Uterus (tissue), 4 donors: ENCODE measurements around the gene POU2F1. TPM values are rescaled to one million over a fixed set of nuclear protein-coding genes. Genes with fewer than 3 reads are reported as not detected.

Experiments
- DNase-seq, 2 donors: peaks; one replicate each; pipeline ENCODE4 v3.0.0-alpha.2; 2019 to 2020
- H3K27ac ChIP-seq, 2 donors: fragments of 200-600 bp; sonication (generic); 1 replicate in 1 of 2; 2 replicates in 1 of 2; pipeline ENCODE4 v1.5.1; 2016 to 2018
- H3K27me3 ChIP-seq, 2 donors: fragments of 200-600 bp; sonication (generic); one replicate each; pipeline ENCODE4 v1.5.1; 2018 to 2019; ENCODE audit warnings: control low read depth in 1 of 2
- H3K36me3 ChIP-seq, 2 donors: fragments of 200-600 bp; sonication (generic); one replicate each; pipeline ENCODE4 v1.5.1; 2019; ENCODE audit warnings: control low read depth in 1 of 2
- H3K4me1 ChIP-seq, 2 donors: fragments of 200-600 bp; sonication (generic); one replicate each; pipeline ENCODE4 v1.5.1; 2018 to 2019; ENCODE audit warnings: control low read depth in 1 of 2
- H3K4me3 ChIP-seq, 2 donors: fragments of 200-600 bp; sonication (generic); 1 replicate in 1 of 2; 2 replicates in 1 of 2; pipeline ENCODE4 v1.5.1; 2018 to 2019; ENCODE audit warnings: mild to moderate bottlenecking in 1 of 2
- H3K9me3 ChIP-seq, 2 donors: fragments of 200-600 bp; sonication (generic); one replicate each; pipeline ENCODE4 v1.5.1; 2019; ENCODE audit warnings: control low read depth in 1 of 2
- CTCF ChIP-seq, 4 experiments: fragments of 200-600 bp in 2 of 4; fragments of 450-650 bp in 2 of 4; sonication (generic) in 2 of 4; IDR thresholded peaks; one replicate each; pipeline ENCODE4 v1.5.1; 2016 to 2019; ENCODE audit warnings: antibody characterized with exemption in 4 of 4, mild to moderate bottlenecking in 2 of 4, moderate library complexity in 1 of 4
- POLR2A ChIP-seq, 2 donors: fragments of 450-650 bp; IDR thresholded peaks; one replicate each; pipeline ENCODE4 v1.6.1; 2016; ENCODE audit warnings: antibody characterized with exemption in 2 of 2, mild to moderate bottlenecking in 1 of 2, moderate library complexity in 1 of 2
- intact Hi-C: fragments of 100-400 bp; cut with DNase I; formaldehyde crosslinking; loops from one replicate; pipeline ENCODE4 v1.15.1; 2023; ENCODE audit warnings: low total_unique reads
- total RNA-seq, 4 donors: library from RNA; depleted of rRNA in 3 of 4; stranded (reverse); fragments of >200 nt in 3 of 4; gene quantifications; one replicate each; pipeline versions ENCODE4 v1.1.0 to v1.2.4, GENCODE V29; 2014 to 2023
- donor health status: DM: yes; HTN: yes; CAD: no.

Gene POU2F1
- total RNA-seq, 4 donors from 2014 or later, result 9.7 to 50.8 (median 32.2) TPM

DNA sequence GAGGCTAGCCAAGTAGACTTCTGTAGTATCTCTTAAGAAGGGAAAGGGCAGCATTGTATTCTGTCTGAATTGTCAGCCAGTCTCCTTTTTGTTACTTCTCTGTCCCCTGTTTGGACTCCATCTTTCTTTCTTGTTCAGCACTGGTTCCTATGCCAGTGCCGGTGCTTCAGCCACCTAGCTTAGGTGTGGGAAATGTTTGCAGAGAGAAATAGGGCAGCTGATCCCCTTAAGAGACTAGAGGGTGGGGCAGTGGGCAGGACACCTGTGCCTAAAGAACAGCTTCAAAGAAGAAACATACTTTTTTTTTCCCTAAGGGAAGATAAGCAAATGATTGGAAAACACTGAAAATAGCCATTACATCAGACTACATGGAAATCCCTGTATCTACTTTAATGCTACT is 113.0 kb downstream of the POU2F1 start:
- Histone ChIP-seq H3K27ac (no peak overlapping the region), H3K36me3 (no peaks in the 10 kb centered on the region), H3K4me3 (no peak overlapping the region), H3K4me1 (no peaks in the 10 kb centered on the region), H3K27me3 (no peaks in the 10 kb centered on the region), H3K9me3 (no peaks in the 10 kb centered on the region)
- no peak for DNase-seq
- TF ChIP-seq CTCF (IDR thresholded peaks at IDR 0.05) (no peak), POLR2A (IDR thresholded peaks at IDR 0.05) (no peak)
- intact Hi-C loops, result no loop called here

DNA sequence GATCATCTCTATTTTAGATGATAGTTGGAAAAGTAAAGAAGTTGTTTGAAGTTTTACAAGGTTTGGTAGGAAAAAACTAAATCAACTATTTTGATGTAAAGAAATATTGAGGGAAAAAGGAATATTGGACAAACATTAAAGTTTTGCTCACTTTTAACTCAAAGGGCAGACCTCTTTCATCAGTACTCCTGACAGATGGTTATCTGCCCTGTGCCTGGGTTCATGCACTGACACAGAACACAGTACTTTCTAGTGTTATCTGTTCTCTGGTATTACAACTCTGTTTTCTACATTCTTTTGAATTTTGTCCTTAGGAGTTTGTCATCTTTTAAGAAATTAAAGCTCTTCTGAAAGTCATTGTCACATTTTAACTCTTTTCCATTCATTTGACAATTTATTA is 118.7 kb downstream of the POU2F1 start:
- Histone ChIP-seq H3K36me3 (no peaks in the 10 kb centered on the region), H3K27ac (no peak overlapping the region), H3K4me3 (no peak overlapping the region), H3K9me3 (no peaks in the 10 kb centered on the region), H3K4me1 (no peaks in the 10 kb centered on the region), H3K27me3 (no peaks in the 10 kb centered on the region)
- DNase-seq, result no peak
- intact Hi-C loops, result no loop called here
- TF ChIP-seq CTCF (IDR thresholded peaks at IDR 0.05), result no peak
- no peak for TF ChIP-seq POLR2A (IDR thresholded peaks at IDR 0.05)

DNA sequence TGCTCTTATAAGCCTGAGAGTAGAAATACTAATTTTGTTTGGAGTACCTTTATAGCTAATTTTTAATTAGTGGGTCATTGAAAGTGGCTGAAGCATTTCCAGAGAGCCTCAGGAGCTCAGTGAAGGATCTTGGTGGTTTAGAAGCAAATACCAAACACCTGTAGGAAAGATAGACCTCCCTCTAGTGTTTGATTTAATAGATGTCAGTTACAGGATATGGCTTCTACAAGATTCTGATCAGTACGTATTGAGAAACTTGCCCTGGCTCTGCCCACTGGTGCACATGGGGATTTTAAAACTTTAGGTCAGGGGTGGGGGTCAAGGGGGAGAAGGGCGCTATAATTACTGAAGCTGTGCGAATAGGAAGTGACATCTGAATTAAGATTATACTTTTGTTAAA is 122.2 kb downstream of the POU2F1 start:
- H3K36me3 ChIP-seq, result no peaks in the 10 kb centered on the region
- H3K27ac ChIP-seq, result no peak overlapping the region
- H3K27me3 ChIP-seq, result no peaks in the 10 kb centered on the region
- TF ChIP-seq POLR2A (IDR thresholded peaks at IDR 0.05) (no peak), CTCF (IDR thresholded peaks at IDR 0.05) (no peak)
- no peak for DNase-seq
- intact Hi-C loops, result no loop called here
- H3K4me3 ChIP-seq, result no peak overlapping the region
- H3K9me3 ChIP-seq, result no peaks in the 10 kb centered on the region
- H3K4me1 ChIP-seq, result no peaks in the 10 kb centered on the region

DNA sequence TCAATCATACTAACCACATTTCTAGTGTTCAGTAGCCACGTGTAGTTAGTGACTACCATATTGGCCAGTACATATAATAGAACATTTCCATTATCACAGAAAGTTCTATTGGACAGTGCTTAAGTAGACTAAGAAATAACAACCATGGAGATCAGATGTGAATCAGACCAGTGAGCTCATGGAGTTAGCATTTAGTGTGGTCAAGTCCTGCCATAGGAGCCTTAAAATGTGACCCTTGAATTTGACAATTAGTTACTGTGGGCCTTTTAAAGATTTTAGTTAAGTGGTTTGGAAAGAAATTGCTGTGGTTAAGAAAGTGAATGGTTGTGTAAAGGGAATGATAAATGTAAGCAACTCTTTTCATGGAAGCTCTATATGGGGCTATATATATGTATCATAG is 123.4 kb downstream of the POU2F1 start:
- DNase-seq, result no peak
- no peaks in the 10 kb centered on the region for H3K4me1 ChIP-seq
- no peak overlapping the region for H3K27ac ChIP-seq
- H3K36me3 ChIP-seq, result no peaks in the 10 kb centered on the region
- H3K9me3 ChIP-seq, result no peaks in the 10 kb centered on the region
- H3K27me3 ChIP-seq, result no peaks in the 10 kb centered on the region
- H3K4me3 ChIP-seq, result no peak overlapping the region
- TF ChIP-seq POLR2A (IDR thresholded peaks at IDR 0.05) (no peak), CTCF (IDR thresholded peaks at IDR 0.05) (no peak)
- intact Hi-C loops, result no loop called here

GRCh38 chr1:167344615-167345385 is 124.1 kb downstream of the POU2F1 start:
- intact Hi-C loops, result no loop called here
- Histone ChIP-seq H3K4me1 (no peaks in the 10 kb centered on the region), H3K36me3 (no peaks in the 10 kb centered on the region), H3K9me3 (no peaks in the 10 kb centered on the region), H3K4me3 (no peak overlapping the region), H3K27ac (no peak overlapping the region), H3K27me3 (no peaks in the 10 kb centered on the region)
- TF ChIP-seq CTCF (IDR thresholded peaks at IDR 0.05), result no peak
- TF ChIP-seq POLR2A (IDR thresholded peaks at IDR 0.05), result no peak
- DNase-seq, result no peak
